OCI-LY1 (cell line): ENCODE results near the gene PDAP1.

ENCODE experiments used
- H2AFZ ChIP-seq: fragments of 200-600 bp; sonication (generic), shearing (Covaris generic); 2 replicates; pipeline ENCODE4 v1.6.0; 2014; ENCODE audit warnings: antibody characterized with exemption, mild to moderate bottlenecking, low read length
- H3F3A ChIP-seq: fragments of 200-600 bp; sonication (generic), shearing (Covaris generic); 2 replicates; pipeline ENCODE4 v1.6.0; 2014; ENCODE audit warnings: mild to moderate bottlenecking, antibody characterized with exemption, low read length, moderate library complexity; ENCODE audit not compliant: insufficient read depth
- H3K27ac ChIP-seq: fragments of 200-600 bp; sonication (generic); 2 replicates; pipeline ENCODE4 v1.5.1; 2014; ENCODE audit warnings: low read length, mixed run types, mild to moderate bottlenecking, low read depth; ENCODE audit not compliant: poor library complexity, severe bottlenecking
- H3K27me3 ChIP-seq: fragments of 200-600 bp; sonication (generic); 2 replicates; pipeline ENCODE4 v1.6.0; 2014; ENCODE audit warnings: antibody characterized with exemption, mild to moderate bottlenecking, low read length, moderate library complexity; ENCODE audit not compliant: insufficient read depth
- H3K36me3 ChIP-seq: fragments of 200-600 bp; sonication (generic); 2 replicates; pipeline ENCODE4 v1.6.1; 2014; ENCODE audit warnings: mild to moderate bottlenecking, antibody characterized with exemption, low read length, moderate library complexity, mixed read lengths; ENCODE audit not compliant: insufficient read depth
- H3K4me1 ChIP-seq: fragments of 200-600 bp; sonication (generic); 2 replicates; pipeline ENCODE4 v1.5.1; 2014; ENCODE audit warnings: mild to moderate bottlenecking, low read length, moderate library complexity; ENCODE audit not compliant: insufficient read depth, severe bottlenecking
- H3K4me2 ChIP-seq: fragments of 200-600 bp; sonication (generic), shearing (Covaris generic); 2 replicates; pipeline ENCODE4 v1.6.1; 2014; ENCODE audit warnings: low read length
- H3K4me3 ChIP-seq: fragments of 200-600 bp; sonication (generic); 2 replicates; pipeline ENCODE4 v1.5.1; 2014; ENCODE audit warnings: low read length, low read depth, mild to moderate bottlenecking, mixed read lengths; ENCODE audit not compliant: poor library complexity, severe bottlenecking
- H3K79me2 ChIP-seq: fragments of 200-600 bp; shearing (Covaris generic); 2 replicates; pipeline ENCODE4 v1.6.1; 2016; ENCODE audit warnings: mixed run types, low read length, mixed read lengths; ENCODE audit not compliant: insufficient read depth
- H3K9ac ChIP-seq: fragments of 200-600 bp; sonication (generic), shearing (Covaris generic); 2 replicates; pipeline ENCODE4 v1.6.1; 2014; ENCODE audit warnings: mild to moderate bottlenecking, low read length, mixed read lengths
- H3K9me2 ChIP-seq: fragments of 200-600 bp; sonication (generic), shearing (Covaris generic); 2 replicates; pipeline ENCODE4 v1.6.1; 2014; ENCODE audit warnings: low read depth, mild to moderate bottlenecking, low read length, mixed read lengths
- H3K9me3 ChIP-seq: fragments of 200-600 bp; shearing (Covaris generic); 2 replicates; pipeline ENCODE4 v1.6.1; 2014; ENCODE audit warnings: low read length, mixed read lengths
- H4K20me1 ChIP-seq: fragments of 200-600 bp; sonication (generic), shearing (Covaris generic); 2 replicates; pipeline ENCODE4 v1.6.0; 2016; ENCODE audit warnings: mild to moderate bottlenecking, low read length; ENCODE audit not compliant: insufficient read depth
- EZH2 ChIP-seq: fragments of 200-600 bp; sonication (generic), shearing (Covaris generic); IDR thresholded peaks from 2 replicates; pipeline ENCODE4 v1.8.0; 2017; ENCODE audit warnings: borderline replicate concordance, mixed run types, mild to moderate bottlenecking, antibody characterized with exemption, low read length, moderate library complexity, mixed read lengths
- TF ChIP-seq, protein P1 (sequence below): fragments of 200-600 bp; sonication (generic), shearing (Covaris generic); IDR thresholded peaks from 2 replicates; pipeline ENCODE4 v1.5.1; 2017; ENCODE audit warnings: mild to moderate bottlenecking, antibody characterized with exemption, low read length, moderate library complexity, mixed read lengths

Gene PDAP1

DNA sequence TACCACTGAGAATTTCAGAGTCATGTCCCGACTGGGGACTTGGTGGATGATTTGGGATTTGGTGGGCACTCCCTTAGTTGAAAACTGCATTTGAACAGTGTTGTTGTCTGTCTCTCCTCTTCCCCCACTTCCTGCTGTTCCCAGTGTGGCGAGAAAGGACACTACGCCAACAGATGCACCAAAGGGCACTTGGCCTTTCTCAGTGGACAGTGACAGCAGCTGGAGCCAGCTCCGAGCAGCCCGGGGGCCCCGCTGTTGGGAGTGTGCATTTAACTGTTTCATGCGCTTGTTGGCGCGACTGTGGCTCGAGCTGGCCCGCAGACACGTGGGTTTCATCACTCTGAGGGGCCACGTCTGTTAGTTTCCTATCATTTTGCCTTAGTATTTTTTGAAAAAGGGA lies 47.9 kb upstream of the PDAP1 start:
- peaks cover 6% of the 10 kb centered on the region for H3K4me1 ChIP-seq
- no peak overlapping the region for H2AFZ ChIP-seq
- no peaks in the 10 kb centered on the region for H3K27me3 ChIP-seq
- no peak overlapping the region for H3K4me2 ChIP-seq
- no peak overlapping the region for H3K9ac ChIP-seq
- H3K36me3 ChIP-seq, result peaks cover 98% of the 10 kb centered on the region
- TF ChIP-seq EZH2, result no peak
- TF ChIP-seq, protein P1, sequence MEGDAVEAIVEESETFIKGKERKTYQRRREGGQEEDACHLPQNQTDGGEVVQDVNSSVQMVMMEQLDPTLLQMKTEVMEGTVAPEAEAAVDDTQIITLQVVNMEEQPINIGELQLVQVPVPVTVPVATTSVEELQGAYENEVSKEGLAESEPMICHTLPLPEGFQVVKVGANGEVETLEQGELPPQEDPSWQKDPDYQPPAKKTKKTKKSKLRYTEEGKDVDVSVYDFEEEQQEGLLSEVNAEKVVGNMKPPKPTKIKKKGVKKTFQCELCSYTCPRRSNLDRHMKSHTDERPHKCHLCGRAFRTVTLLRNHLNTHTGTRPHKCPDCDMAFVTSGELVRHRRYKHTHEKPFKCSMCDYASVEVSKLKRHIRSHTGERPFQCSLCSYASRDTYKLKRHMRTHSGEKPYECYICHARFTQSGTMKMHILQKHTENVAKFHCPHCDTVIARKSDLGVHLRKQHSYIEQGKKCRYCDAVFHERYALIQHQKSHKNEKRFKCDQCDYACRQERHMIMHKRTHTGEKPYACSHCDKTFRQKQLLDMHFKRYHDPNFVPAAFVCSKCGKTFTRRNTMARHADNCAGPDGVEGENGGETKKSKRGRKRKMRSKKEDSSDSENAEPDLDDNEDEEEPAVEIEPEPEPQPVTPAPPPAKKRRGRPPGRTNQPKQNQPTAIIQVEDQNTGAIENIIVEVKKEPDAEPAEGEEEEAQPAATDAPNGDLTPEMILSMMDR, result no peak
- H3K9me3 ChIP-seq, result no peaks in the 10 kb centered on the region
- H4K20me1 ChIP-seq, result no peaks in the 10 kb centered on the region
- no peaks in the 10 kb centered on the region; the same call in 1 of the 2 replicates for H3F3A ChIP-seq
- no peaks in the 10 kb centered on the region for H3K9me2 ChIP-seq
- no peak overlapping the region for H3K4me3 ChIP-seq
- peaks cover 20% of the 10 kb centered on the region for H3K79me2 ChIP-seq
- no peak overlapping the region for H3K27ac ChIP-seq

DNA sequence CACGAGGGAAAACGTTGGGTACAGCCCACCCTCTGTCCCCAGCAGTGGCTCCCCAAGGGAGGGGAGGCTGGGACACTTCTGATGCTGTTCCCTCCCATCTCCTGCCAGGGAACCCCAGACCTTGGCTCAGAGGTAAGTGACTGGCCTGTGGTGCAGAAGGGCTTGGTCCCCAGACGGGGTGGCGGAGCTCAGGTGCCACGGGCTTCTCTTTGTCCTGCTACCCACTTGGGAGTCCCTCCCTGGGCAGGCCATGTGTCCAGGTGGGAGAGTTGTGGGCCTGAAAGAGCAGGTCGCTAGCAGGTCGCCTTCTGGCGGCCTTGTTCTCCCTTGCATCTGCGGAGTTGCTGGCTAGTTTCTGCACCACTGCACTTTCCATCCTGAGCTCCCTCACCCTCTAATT lies 47.5 kb upstream of the PDAP1 start:
- Histone ChIP-seq H4K20me1 (no peaks in the 10 kb centered on the region), H3K36me3 (peaks cover 98% of the 10 kb centered on the region), H3K27ac (no peak overlapping the region), H3K4me3 (no peak overlapping the region), H3K9me3 (no peaks in the 10 kb centered on the region), H3K79me2 (peaks cover 16% of the 10 kb centered on the region), H3K9me2 (no peaks in the 10 kb centered on the region), H3K4me2 (no peak overlapping the region), H3K9ac (no peak overlapping the region), H3K4me1 (peaks cover 3% of the 10 kb centered on the region), H2AFZ (no peak overlapping the region), H3K27me3 (no peaks in the 10 kb centered on the region), H3F3A (no peaks in the 10 kb centered on the region; the same call in 1 of the 2 replicates)
- no peak for TF ChIP-seq EZH2
- TF ChIP-seq, protein P1, result no peak

DNA sequence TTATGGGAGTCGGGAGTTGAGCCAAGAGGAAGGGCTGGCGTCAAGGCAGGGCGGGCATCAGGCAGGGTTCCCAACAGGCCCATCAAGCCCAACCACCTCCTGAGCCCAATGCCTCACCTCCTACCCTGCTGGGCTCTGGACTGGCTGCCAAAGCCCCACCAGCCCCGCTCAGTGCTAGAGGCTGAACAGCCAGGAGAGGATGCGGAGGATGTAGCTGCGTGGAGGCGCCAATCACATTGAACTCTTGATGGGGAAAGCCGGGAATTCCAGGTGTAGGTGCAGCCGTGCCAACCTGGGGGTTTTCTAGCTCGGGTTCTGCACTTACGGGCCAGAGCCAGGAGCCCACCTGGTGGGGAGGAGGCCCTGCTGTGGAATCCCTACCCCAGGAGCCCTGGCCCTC lies 44.7 kb upstream of the PDAP1 start:
- Histone ChIP-seq H3K27ac (no peak overlapping the region), H3K9me2 (no peaks in the 10 kb centered on the region), H3K36me3 (peaks cover 98% of the 10 kb centered on the region), H3F3A (no peaks in the 10 kb centered on the region), H2AFZ (no peak overlapping the region), H3K27me3 (no peaks in the 10 kb centered on the region), H3K9ac (no peak overlapping the region), H3K4me2 (no peak overlapping the region), H3K4me1 (no peaks in the 10 kb centered on the region), H3K79me2 (no peaks in the 10 kb centered on the region), H4K20me1 (no peaks in the 10 kb centered on the region), H3K4me3 (no peak overlapping the region), H3K9me3 (no peaks in the 10 kb centered on the region)
- no peak for TF ChIP-seq EZH2
- TF ChIP-seq, protein P1, result no peak
